HG02884 (cell line): ENCODE measurements around the gene COL25A1.
"Not testable (repeated sequence)": the region's sequence is repeated elsewhere in the genome, so short reads cannot be mapped to it uniquely, and the experiment has no call there.

Experiments used
- ATAC-seq: cut with Tn5 transposase; IDR thresholded peaks from one replicate; pipeline ENCODE4 v1.9.1; 2021; ENCODE audit warnings: mild to moderate bottlenecking, moderate library complexity; ENCODE audit not compliant: unreplicated experiment

COL25A1 gene

DNA sequence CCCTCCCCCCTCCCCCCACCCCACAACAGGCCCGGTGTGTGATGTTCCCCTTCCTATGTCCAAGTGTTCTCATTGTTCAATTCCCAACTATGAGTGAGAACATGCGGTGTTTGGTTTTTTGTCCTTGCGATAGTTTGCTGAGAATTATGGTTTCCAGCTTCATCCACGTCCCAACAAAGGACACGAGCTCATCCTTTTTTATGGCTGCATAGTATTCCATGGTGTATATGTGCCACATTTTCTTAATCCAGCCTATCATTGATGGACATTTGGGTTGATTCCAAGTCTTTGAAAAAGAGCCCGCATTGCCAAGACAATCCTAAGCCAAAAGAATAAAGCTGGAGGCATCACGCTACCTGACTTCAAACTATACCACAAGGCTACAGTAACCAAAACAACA lies 231.8 kb downstream of the COL25A1 start:
- not testable (repeated sequence) for ATAC-seq

DNA sequence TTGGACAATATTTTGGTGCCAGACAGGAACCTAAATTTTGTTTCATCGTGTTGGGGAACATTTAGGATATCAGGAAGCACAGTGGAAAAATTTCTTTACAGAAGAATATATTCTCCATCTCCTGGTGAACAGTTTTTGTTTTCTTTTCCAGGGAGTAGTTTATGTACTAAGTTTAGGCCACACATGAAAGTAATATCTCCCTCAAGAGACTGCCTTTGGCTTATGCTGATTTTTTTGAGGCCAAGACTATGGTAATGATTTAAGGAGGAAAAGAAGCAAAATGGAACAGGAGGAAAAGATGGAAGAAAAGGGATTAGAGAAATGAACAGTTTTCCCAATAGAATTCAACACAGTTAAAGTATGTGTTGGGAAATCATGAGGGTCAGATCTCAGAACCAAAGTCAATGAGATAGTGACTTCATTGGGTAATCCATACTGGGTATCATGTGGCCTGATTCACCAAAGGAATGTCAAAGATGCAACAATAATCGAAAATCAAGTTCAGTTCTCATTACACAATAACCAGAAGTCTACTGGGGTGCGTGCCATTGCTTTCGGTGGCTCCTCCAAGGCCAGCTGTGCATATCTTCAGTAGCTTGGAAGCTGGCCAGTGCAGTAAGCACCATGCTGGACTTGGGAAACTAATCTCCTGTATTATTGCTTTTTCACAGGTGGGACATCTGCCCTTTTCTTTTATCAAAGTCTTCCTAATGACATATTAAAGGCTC lies 234.8 kb downstream of the COL25A1 start:
- no peak for ATAC-seq

DNA sequence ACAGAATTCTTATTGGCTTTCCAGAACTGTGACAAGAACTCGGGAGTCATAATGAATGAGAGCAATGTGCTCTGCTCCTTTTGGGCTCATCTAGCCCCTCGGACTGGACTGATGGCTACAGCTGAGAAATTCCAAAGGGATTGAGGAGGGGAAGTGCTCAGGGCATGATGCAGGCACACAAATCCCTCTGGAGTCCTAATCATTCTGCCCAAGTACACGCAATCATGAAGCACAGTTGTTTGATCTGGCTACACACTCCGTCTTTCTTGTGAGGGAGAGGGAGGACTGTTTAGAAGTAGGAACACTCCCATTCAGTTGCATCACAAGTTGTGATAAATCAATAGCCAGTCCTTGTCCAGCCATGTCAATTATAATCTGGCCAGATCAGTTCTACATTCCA lies 237.5 kb downstream of the COL25A1 start:
- no peak for ATAC-seq

DNA sequence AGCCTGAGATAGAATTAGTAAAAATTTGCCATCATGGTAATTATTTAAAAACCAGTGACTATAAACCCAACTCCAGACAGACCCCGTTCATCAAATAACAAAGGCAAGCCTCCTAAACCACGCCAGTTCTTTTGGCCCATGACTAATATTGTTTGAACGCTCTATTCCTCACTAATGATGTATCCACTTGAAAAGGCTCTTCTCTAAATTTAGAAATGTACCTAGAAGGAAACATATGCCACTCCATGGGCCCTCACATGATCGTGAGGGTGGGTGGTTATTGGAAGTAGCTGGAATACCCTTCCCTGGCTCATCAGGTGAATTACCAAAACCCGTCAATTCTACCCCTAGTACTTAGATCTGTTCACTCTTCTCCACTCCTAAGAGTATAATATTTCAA lies 249.2 kb downstream of the COL25A1 start:
- no peak for ATAC-seq

DNA sequence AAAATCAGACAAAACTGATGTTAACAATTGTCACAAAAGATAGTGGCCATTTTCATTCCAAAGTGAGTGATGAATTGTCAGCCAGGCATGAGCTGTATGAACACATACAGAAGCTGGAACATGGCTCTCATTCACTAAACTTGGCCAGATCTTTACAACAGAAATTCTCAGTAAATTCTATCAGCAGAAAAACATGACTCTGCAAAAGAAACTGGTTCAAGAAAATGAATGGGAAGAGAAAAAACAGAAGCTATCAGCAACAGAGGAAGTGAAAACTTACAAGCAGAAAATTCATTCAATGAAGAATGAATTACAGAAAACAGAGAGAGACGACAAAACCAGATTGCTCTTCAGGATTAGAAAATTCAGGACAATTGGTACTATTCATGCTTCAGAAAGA lies 249.6 kb downstream of the COL25A1 start:
- ATAC-seq, result no peak

DNA sequence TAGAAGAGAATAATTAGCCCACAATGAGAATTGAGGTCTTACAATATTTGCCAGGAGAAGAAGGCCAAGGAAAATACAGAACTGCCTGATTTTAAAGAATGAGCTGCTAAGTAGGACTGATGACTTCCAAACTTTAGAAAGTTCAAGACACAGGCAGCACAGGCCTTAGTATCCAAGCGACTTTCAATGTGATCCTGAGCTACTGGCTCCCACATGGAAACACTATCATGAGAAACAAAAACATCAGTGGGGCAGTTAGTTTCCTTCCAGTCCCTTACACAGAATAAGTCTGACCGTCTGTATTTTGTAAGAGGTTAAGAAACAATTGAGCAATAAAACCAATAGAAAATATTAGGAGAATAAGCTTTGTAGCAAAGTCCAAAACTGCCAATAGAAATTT lies 251.4 kb downstream of the COL25A1 start:
- no peak for ATAC-seq

DNA sequence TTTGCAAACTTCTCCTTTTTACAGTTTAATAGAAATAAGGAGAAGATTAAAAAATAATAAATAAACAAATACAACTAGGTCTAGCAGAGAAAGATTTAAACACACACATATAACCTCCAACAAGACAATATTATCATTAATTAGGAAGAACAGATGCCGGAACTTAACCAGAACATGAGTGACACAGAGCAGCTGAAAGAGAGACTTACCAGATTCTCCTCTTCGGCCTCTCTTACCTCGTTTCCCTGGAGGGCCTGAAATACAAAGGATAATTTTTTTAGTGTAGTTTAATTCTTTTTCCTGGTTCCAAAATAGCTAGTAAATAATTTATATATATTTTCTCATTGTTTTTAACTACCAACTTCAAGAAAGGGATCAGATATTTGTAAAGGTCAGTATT lies 252.5 kb downstream of the COL25A1 start:
- ATAC-seq, result no peak

DNA sequence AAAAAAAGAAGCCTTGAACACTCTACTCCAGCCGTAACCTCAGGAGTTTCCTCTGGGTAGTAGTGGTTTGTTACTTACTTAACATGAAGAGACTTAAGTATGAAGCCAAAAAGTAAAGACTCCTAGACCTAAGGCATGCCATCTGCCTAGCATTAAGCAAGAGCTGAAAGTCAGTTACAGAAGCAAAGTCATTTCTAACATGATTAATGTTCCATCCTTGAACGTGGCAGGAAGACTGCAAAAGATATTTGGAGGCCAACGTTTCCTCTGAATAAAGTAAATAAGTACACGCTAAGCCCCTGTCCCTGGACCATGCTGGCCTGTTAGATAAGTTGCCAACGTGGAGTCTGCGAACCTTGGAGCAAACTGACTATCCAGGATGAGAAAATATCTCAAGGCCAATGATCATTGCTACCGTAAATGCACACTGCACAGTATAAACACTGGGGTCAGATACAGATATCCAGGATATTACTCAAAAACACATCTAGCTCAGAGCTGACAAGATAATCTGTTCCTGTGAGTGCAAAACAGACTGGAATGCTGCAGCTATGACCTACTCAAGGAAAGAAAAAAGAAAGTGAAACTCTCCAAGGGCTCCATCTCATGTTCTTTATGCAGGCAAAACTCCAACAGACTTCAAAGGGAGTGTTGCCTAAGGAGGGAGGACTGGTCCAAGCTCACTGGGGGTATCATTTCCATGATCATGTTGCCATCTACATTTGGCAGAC lies 255.8 kb downstream of the COL25A1 start:
- no peak for ATAC-seq

DNA sequence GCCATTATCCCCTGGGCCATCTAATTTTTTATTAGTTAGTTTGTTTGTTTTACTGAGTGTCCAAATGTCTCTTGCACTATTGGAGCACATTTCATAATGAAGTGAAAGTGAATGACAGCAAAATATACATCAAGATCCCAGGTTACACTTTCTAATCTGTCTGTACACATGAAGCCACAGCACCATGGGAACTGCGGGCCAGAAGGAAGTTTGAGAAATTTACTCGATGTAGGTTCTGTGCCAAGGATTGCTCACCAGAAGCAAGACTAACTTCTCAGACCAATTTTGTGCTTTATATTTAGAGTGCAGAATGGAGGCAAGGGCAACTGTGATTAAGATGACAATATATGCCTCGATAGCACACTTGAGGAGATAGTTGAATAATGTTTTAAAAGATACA lies 258.0 kb downstream of the COL25A1 start:
- ATAC-seq, result no peak

DNA sequence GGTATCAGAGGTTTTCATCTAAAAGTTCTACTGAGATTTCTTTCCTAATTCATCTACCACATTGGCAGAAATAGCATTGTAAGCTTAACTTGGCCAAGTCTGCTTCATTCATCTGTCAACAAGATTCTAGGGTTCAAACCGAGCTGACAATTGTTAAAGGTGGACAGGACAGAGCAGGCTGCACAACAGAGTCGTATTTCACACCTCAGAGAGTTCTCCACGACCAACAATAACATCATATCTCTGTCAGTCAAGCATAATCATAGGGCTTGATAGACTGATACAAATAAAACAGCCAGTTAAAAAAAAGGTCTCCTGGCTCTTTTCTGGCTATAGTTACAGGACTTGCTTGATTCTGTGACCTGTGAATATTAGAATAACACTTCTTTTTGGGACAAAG lies 259.2 kb downstream of the COL25A1 start:
- no peak for ATAC-seq

DNA sequence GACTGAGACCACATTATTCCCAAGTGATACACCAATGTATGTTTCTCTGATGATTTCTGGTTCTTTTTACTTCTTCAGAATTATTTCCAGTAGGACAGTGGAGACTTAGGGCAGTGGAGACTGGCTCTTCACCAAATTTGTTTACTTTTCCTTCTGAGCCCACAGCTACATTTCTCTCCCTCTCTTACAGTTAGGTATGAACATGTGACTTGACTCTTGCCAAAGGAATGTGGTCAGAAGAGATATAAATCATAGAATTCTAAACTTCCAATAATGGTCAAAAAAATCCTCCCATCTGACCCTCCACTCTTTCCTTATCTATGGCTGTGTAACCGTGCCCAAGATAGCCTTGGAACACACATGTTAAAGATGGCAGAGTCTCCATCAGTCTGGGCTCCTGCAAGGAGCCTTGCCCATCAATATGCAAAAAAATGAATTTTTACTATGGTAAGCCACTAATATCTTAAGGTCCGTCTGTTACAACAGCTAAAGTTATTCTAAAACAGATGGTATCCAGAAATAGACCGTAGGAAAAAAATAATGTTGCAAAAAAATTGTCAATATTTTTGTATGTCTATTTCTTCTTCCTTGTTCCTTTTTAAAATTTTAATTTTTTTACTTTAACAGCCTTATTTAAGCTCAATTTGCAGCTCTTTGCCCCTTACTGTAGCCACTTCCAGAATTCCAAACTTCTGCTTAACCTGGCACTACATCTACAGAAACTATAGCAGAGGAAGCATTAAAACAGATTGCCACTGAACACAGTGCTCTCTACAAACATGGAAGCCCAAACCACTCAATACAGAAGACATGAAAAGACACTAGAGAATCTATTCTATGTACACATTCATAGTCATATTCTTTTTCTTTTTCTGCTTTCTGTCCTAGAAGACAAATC lies 260.7 kb downstream of the COL25A1 start:
- ATAC-seq, result no peak

DNA sequence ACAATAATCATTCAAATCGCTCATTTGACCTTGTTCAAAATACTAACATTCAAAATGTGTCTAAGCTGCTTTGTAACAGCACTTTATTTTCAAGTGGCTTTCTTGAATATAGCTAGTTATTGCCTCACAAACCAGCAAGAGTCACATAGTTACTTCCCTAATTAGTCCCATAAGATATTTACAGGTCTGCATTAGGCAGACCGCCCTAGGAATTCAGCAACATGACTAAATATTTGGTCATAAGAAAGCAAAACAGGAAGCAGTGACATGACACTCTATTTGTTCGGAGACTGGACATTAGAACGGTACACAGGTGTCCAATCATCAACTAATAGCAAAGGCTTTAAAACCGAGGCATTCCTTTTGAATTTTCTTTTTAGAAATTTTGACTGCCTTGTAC lies 262.0 kb downstream of the COL25A1 start:
- no peak for ATAC-seq

DNA sequence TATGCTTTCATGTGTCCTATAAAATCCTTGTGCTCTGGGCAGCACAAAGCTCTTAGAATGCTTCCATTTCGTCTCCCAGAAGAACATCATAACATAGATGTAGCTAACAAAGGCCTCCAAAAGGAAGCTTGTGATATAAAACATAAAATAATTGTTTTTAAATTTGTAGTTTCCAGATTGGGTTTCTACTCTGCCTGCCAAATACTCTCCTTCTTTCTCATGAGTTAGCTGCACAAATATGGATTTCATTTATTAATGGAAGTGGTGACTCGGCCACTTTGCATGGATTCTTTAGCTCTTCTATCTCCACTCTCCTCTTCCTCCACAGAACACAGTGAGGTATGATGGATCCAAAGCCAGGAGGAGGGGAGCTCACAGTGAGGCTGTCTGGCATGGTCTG lies 265.4 kb downstream of the COL25A1 start:
- ATAC-seq, result no peak

DNA sequence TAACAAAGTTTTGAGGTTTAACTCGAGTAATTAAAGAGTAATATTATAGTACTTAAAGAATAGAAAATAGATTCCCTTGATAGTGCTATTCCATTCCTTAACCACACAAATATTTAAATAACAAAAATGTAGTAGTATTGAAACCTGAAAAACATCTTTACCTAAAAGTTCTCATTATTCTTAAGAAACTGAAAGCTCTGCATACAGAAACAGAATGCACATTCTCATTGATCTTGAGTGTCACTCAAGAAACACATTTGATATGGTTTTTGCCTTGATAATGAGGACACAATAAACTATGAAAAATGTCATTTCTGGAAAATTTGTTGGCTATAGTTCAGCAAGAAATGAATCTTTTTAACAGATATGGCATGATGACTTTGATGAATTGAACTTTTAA lies 268.5 kb downstream of the COL25A1 start:
- no peak for ATAC-seq

DNA sequence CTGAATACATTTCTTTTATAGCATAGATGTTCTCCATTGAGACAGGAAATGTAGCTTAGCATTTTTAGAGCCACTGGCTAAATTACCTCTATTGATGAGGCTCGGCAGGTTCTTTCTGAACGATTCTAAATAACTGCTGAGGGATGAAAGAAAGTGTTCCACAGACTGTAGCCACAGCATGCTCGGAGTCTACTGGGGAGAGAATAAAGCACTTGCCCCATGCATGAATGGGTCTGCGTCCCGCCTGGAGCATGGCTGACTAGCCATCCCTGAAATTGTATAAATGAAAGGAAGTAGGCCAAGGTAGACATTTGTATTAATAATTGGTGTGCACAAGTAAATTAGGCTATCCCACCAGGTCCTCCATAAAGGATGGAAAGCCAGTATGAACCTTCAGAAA lies 269.8 kb downstream of the COL25A1 start:
- ATAC-seq, result no peak

DNA sequence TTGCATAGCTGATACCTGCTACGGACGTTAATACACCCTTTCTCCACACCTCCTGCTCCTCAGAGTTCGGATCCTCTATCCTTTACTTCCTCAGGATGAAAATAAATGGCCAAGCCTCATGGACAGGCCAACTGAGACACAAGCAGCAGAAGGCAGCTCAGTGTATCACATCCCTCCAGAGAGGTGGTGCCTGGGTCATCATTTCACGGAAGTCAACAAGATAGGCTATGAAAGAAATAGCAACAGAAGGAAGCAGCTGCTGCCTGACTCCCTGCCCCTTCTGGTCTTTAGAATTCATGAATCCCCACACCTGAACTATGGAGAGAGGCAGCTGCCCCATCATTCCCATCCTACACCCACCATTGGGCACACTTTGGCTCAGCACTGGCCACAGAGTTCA lies 272.5 kb downstream of the COL25A1 start:
- no peak for ATAC-seq

DNA sequence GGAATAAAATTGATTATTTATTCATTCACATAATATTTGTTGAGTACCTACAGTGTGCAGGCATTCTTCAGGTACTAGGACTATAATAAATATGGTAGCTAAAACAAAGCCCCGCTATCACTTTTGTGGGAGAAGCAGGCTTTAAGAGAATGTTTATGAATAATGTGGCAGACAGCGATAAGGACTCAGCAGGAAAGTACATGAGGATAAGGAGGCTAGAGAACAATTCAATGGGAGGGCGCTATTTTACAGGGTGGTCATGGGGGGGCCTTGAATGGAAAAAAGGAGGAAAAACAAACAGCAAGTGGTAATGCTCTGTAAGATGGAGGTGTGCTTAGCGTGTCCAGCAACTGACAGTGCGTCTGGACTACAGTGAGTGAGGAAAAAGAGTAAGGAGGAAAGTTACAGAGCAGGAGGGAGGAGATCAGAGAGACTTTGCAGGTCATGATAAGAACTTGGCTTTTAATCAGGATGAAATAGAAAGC lies 275.4 kb downstream of the COL25A1 start:
- ATAC-seq, result no peak

DNA sequence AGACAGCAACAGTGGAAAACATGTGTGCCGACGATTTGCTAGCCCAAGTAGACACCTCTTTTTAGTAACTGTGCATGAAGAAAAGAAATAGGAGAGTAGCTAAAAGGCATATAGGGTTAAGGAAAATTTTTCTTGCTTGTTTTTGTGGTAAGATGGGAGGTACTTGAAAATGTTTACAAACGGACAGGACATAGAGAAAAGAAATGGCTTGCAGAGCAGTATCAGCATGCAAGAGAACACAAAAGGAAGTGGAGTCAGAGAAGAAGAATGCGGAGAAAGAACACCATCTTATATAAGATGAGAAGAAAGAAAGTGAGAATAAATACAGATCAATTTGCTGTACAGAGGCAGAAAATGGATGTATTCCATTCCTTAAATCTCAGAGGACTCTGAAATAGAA lies 275.9 kb downstream of the COL25A1 start:
- ATAC-seq, result no peak

DNA sequence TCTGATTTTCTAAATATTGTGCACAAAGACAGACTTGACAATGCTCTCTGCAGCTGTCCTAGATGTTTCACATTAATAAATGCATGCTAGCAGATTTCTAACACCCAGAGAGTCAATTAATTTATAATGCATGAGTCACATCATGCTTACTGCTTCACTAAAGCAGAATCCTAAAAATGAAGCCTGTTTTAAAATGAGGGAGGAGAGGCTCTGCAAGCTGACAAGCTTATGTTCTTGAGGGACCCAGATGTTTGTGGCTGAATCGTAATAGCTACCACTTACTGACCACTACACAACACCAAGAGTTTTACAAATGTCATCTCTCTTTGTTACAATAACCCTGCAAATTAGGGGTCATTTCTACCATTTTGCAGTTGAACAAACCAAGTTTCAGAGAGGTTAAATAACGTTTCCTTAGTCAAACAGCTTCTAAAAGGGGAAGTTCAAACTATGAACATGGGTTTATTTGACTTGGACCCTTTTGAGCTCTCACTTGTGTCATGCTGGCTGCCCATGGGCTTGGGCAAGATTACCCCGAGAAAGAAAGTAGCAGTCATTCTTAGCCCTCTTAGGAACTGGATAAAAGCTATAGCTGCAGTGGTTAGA lies 276.9 kb downstream of the COL25A1 start:
- no peak for ATAC-seq

DNA sequence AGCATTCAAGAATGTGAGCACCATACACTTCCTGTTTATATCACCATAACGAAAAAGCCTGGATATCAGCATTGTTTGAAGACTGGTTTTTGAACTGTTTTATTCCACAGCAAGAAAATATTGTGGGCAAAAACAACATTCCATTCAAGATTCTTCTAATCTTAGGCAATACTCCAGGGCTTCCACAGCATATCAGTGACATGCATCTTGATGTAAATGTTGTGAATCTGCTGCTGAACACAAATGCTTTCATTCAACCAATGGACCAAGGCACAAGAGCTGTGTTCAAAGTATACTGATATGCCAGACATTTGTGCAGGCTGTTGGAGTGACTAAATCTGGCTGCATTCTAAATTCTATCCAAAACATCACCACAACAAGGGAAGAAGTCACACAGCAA lies 279.5 kb downstream of the COL25A1 start:
- ATAC-seq, result no peak

DNA sequence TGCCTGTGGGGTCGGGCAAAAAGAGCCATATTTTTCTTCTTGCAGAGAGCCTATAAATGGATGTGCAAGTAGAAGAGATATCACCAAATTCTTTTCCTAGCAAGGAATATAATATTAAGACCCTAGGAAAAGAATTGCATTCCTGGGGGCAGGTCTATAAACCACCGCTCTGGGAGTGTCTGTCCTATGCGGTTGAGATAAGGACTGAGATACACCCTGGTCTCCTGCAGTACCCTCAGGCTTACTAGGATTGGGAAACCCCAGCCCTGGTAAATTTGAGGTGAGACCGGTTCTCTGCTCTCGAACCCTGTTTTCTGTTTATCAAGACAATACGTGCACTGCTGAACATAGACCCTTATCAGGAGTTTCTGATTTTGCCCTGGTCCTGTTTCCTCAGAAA lies 280.8 kb downstream of the COL25A1 start:
- not testable (repeated sequence) for ATAC-seq
